A549 treated with DMSO at 1 μM for 4 hours (cell line): ENCODE measurements around the gene CFHR2. TPM values are rescaled to one million over a fixed set of nuclear protein-coding genes. Genes with fewer than 3 reads are reported as not detected.

Source experiments
- total RNA-seq: library from RNA; stranded (reverse); fragments of 200-300 nt; extraction: Qiagen RNA extraction; gene quantifications from 5 replicates; pipeline ENCODE4 v1.2.3, GENCODE V29; 2022; ENCODE audit warnings: low read depth

Gene CFHR2
- total RNA-seq: not detected in 5 replicates

DNA sequence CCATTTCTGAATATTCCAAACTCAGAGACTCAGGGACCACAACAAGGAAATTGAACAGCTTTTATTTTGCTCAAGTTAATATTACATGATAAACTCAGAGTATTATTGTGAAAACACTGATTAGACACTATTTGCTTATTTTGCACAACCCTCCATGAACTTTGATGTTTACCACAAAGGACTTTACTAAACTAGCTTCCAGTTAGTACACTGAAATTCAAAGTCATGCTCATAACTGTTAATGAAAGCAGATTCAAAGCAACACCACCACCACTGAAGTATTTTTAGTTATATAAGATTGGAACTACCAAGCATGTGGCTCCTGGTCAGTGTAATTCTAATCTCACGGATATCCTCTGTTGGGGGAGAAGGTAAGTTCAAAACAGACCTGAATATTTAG lies at the start of gene CFHR2:
Gene CFHR2, plus strand, starts transcription at position 171 of the 400 bp plus-strand sequence. Its CDS starts 143 bp downstream, at position 314.

DNA sequence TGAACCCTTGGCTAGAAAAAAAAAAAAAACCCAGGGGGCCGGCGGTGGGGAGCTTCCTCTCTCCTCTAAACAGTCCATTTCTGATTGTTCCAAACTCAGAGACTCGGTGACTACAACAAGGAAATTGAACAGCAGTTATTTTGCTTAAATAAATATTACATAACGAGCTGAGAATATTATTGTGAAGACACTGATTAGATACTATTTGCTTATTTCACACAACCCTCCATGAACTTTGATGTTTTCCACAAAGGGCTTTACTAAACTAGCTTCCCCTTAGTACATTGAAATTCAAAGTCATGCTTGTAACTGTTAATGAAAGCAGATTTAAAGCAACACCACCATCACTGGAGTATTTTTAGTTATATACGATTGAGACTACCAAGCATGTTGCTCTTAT lies 33.7 kb downstream of the CFHR2 start, which contains the start of gene CFHR5:
Gene CFHR5, plus strand, starts transcription at position 279 of the 400 bp plus-strand sequence. Its CDS starts 109 bp downstream, at position 388.

Other genes starting within 250 kb of the CFHR2 start
- 0.14 to 0.30 TPM (median 0.22 TPM) in 3 of 5 replicates, not detected in the others for gene CFHR3, start 168.9 kb upstream of the CFHR2 start, total RNA-seq
- 0.10 to 0.39 TPM (median 0.31 TPM) in 4 of 5 replicates, not detected in the other for gene CFHR1, start 124.0 kb upstream of the CFHR2 start, total RNA-seq
- gene CFHR4, start 55.7 kb upstream of the CFHR2 start, total RNA-seq: not detected in 5 replicates
- not detected in 5 replicates for gene CFHR5, start 33.8 kb downstream of the CFHR2 start, total RNA-seq
- gene F13B, start 123.5 kb downstream of the CFHR2 start, total RNA-seq: 0.05 to 0.13 TPM in 2 of 5 replicates, not detected in the others
- 19.9 to 30.2 TPM (median 28.2 TPM) in 5 replicates for gene ASPM, start 202.9 kb downstream of the CFHR2 start, total RNA-seq